PC-3 (cell line): ENCODE results near the gene LTB. TPM values are rescaled to one million over a fixed set of nuclear protein-coding genes. Genes with fewer than 3 reads are reported as not detected.

Source experiments
- ATAC-seq: fragments of 200-7000 bp; cut with Tn5 transposase; 2 replicates; pipeline ENCODE4 v1.9.1; 2020; ENCODE audit warnings: mild to moderate bottlenecking, moderate library complexity
- BruUV-seq: library from RNA; stranded (reverse); fragments of 400-500 nt; replicated peaks from 2 replicates; lab custom pipeline; 2021; lab: Mats Ljungman, UMichigan
- CTCF ChIA-PET: fragments of 300-600 bp; sonication (Branson Sonifier 250); formaldehyde crosslinking; loops from one replicate; lab custom pipeline; 2022; ENCODE audit warnings: antibody characterized with exemption; lab: Charles Lee
- POLR2A ChIA-PET: fragments of 300-600 bp; sonication (Branson Sonifier 250); formaldehyde crosslinking; loops from one replicate; lab custom pipeline; 2022; ENCODE audit warnings: antibody characterized with exemption; ENCODE audit not compliant: unreplicated experiment; lab: Charles Lee
- DNase-seq: peaks from one replicate; pipeline ENCODE4 v3.0.0-alpha.2; 2015
- H2AFZ ChIP-seq: fragments of 300-600 bp; sonication (generic); 2 replicates; pipeline ENCODE4 v1.6.0; 2016; ENCODE audit warnings: antibody characterized with exemption, low read length
- H3F3A ChIP-seq: fragments of 300-600 bp; sonication (generic); one replicate; pipeline ENCODE4 v1.6.0; 2017; ENCODE audit warnings: antibody characterized with exemption, low read length, control low read depth, mild to moderate bottlenecking; ENCODE audit not compliant: unreplicated experiment
- H3K27ac ChIP-seq: fragments of 300-600 bp; sonication (generic); 2 replicates; pipeline ENCODE4 v1.5.1; 2016; ENCODE audit warnings: mild to moderate bottlenecking, low read length
- H3K27me3 ChIP-seq: fragments of 300-600 bp; sonication (generic); 2 replicates; pipeline ENCODE4 v1.6.1; 2016; ENCODE audit warnings: low read length, mixed read lengths
- H3K36me3 ChIP-seq: fragments of 300-600 bp; sonication (generic); 2 replicates; pipeline ENCODE4 v1.6.1; 2016; ENCODE audit warnings: low read depth, mixed run types, low read length, mixed read lengths
- H3K4me1 ChIP-seq: fragments of 300-600 bp; sonication (generic); 2 replicates; pipeline ENCODE4 v1.5.1; 2016; ENCODE audit warnings: low read length; ENCODE audit not compliant: insufficient read depth
- H3K4me2 ChIP-seq: fragments of 300-600 bp; sonication (generic); 2 replicates; pipeline ENCODE4 v1.6.0; 2016; ENCODE audit warnings: low read length
- H3K4me3 ChIP-seq: fragments of 300-600 bp; sonication (generic); 2 replicates; pipeline ENCODE4 v1.5.1; 2016; ENCODE audit warnings: mild to moderate bottlenecking, low read length, mixed read lengths
- H3K79me2 ChIP-seq: fragments of 300-600 bp; sonication (generic); 2 replicates; pipeline ENCODE4 v1.6.1; 2017; ENCODE audit warnings: low read length, mixed read lengths
- H3K9ac ChIP-seq: fragments of 300-600 bp; sonication (generic); 2 replicates; pipeline ENCODE4 v1.6.0; 2016; ENCODE audit warnings: mild to moderate bottlenecking, low read length
- H3K9me2 ChIP-seq: fragments of 300-600 bp; sonication (generic); replicated peaks from 2 replicates; pipeline ENCODE4 v1.6.1; 2016; ENCODE audit warnings: mixed run types, low read length, mixed read lengths
- H3K9me3 ChIP-seq: fragments of 300-600 bp; sonication (generic); 2 replicates; pipeline ENCODE4 v1.6.1; 2016; ENCODE audit warnings: low read length, mixed read lengths
- H4K20me1 ChIP-seq: fragments of 300-600 bp; sonication (generic); 2 replicates; pipeline ENCODE4 v1.6.1; 2016; ENCODE audit warnings: low read length, mixed read lengths
- CTCF ChIP-seq: fragments of 300-600 bp; sonication (generic); conservative IDR thresholded peaks from 2 replicates; pipeline ENCODE4 v1.5.1; 2017; ENCODE audit warnings: antibody characterized with exemption, low read depth, mild to moderate bottlenecking, low read length
- EZH2 ChIP-seq: fragments of 300-600 bp; sonication (generic); IDR thresholded peaks from one replicate; pipeline ENCODE4 v1.6.1; 2017; ENCODE audit warnings: antibody characterized with exemption, mild to moderate bottlenecking, low read length; ENCODE audit not compliant: unreplicated experiment
- EZH2phosphoT487 ChIP-seq: fragments of 300-600 bp; sonication (generic); IDR thresholded peaks from 2 replicates; pipeline ENCODE4 v1.6.1; 2018; ENCODE audit warnings: mild to moderate bottlenecking, antibody characterized with exemption, low read length, borderline replicate concordance
- intact Hi-C: fragments of 100-400 bp; cut with micrococcal nuclease; formaldehyde crosslinking; loops from 2 replicates; pipeline ENCODE4 v1.9.0; 2023
- total RNA-seq: library from RNA; depleted of rRNA; stranded (reverse); fragments of >200 nt; gene quantifications from 2 replicates; pipeline ENCODE4 v1.2.3, GENCODE V29; 2014

LTB gene
- total RNA-seq, 1 experiment from 2014 or later = 1.5 TPM

- Histone ChIP-seq H2AFZ (no peak overlapping the region), H3K27ac (no peak overlapping the region), H4K20me1 (peaks cover 28% of the 10 kb centered on the region), H3K4me2 (no peak overlapping the region), H3K9ac (no peak overlapping the region), H3K9me2 (no peaks in the 10 kb centered on the region), H3K9me3 (no peaks in the 10 kb centered on the region), H3K4me3 (no peak overlapping the region), H3K79me2 (peaks cover 22% of the 10 kb centered on the region), H3F3A (no peaks in the 10 kb centered on the region), H3K4me1 (no peaks in the 10 kb centered on the region), H3K36me3 (peaks cover 68% of the 10 kb centered on the region), H3K27me3 (no peaks in the 10 kb centered on the region)
- POLR2A ChIA-PET = no interaction called here
- ATAC-seq (no peak), DNase-seq (no peak)
- intact Hi-C loops = no loop called here
- no peak for TF ChIP-seq EZH2
- TF ChIP-seq EZH2phosphoT487 = no peak
- TF ChIP-seq CTCF = no peak
- no TSS peak for BruUV-seq
- CTCF ChIA-PET = no interaction called here
These were observed 50.2 kb downstream of the LTB start for GRCh38 chr6:31531771-31532643.

GRCh38 chr6:31531162-31531561 lies 51.1 kb downstream of the LTB start:
- no peaks in the 10 kb centered on the region for H3K9me2 ChIP-seq
- peaks cover 62% of the 10 kb centered on the region for H3K36me3 ChIP-seq
- ATAC-seq (no peak), DNase-seq (no peak)
- CTCF ChIA-PET = no interaction called here
- H3K79me2 ChIP-seq = peaks cover 14% of the 10 kb centered on the region
- peaks cover 22% of the 10 kb centered on the region for H4K20me1 ChIP-seq
- BruUV-seq = no TSS peak
- no peak overlapping the region for H3K4me3 ChIP-seq
- H3K27ac ChIP-seq = no peak overlapping the region
- no peak overlapping the region for H3K4me2 ChIP-seq
- intact Hi-C loops = no loop called here
- TF ChIP-seq EZH2phosphoT487 (no peak), EZH2 (no peak), CTCF (no peak)
- H2AFZ ChIP-seq = no peak overlapping the region
- H3K27me3 ChIP-seq = no peaks in the 10 kb centered on the region
- no peak overlapping the region for H3K9ac ChIP-seq
- POLR2A ChIA-PET = no interaction called here
- no peaks in the 10 kb centered on the region for H3F3A ChIP-seq
- H3K4me1 ChIP-seq = peaks cover 2% of the 10 kb centered on the region
- H3K9me3 ChIP-seq = no peaks in the 10 kb centered on the region

- Histone ChIP-seq H3K9ac (no peak overlapping the region), H3K79me2 (peaks cover 9% of the 10 kb centered on the region), H3K9me3 (no peaks in the 10 kb centered on the region), H3K27me3 (no peaks in the 10 kb centered on the region), H3K4me3 (no peak overlapping the region), H3K27ac (no peak overlapping the region), H3K9me2 (no peaks in the 10 kb centered on the region), H3K4me2 (no peak overlapping the region), H3K36me3 (peaks cover 57% of the 10 kb centered on the region), H3K4me1 (peaks cover 7% of the 10 kb centered on the region), H2AFZ (no peak overlapping the region), H4K20me1 (peaks cover 17% of the 10 kb centered on the region), H3F3A (no peaks in the 10 kb centered on the region)
- ATAC-seq (no peak), DNase-seq (no peak)
- BruUV-seq = no TSS peak
- POLR2A ChIA-PET = no interaction called here
- TF ChIP-seq CTCF = no peak
- TF ChIP-seq EZH2 = no peak
- no peak for TF ChIP-seq EZH2phosphoT487
- CTCF ChIA-PET = no interaction called here
- intact Hi-C loops = no loop called here
These were observed 51.6 kb downstream of the LTB start for GRCh38 chr6:31530659-31531058.
